Left cardiac atrium (tissue), 4 donors: ENCODE measurements around the gene KDM2A. TPM values are rescaled to one million over a fixed set of nuclear protein-coding genes. Genes with fewer than 3 reads are reported as not detected.
A peak's percentile ranks its signal among the peaks of the same experiment; 100 is the strongest.
"Not testable (repeated sequence)": the region's sequence is repeated elsewhere in the genome, so short reads cannot be mapped to it uniquely, and the experiment has no call there.

Experiments
- ATAC-seq, 2 donors: fragments of 200-7000 bp; cut with Tn5 transposase; one replicate each; pipeline ENCODE4 v1.9.1; 2020; ENCODE audit warnings: mild to moderate bottlenecking in 2 of 2, moderate library complexity in 2 of 2
- DNase-seq: peaks from one replicate; pipeline ENCODE4 v3.0.0-alpha.2; 2020
- intact Hi-C, 2 donors: fragments of 100-400 bp; cut with DNase I; formaldehyde crosslinking; loops; one replicate each; pipeline versions ENCODE4 v1.14.1 to v1.15.1; 2022 to 2023
- total RNA-seq, 2 donors: library from RNA; stranded (reverse); fragmentation: NEBNext Ultra II Directional; extraction: Animal tissue kit (Norgen Biotek cat#: 25700); gene quantifications; one replicate each; pipeline ENCODE4 v1.2.1, GENCODE V29; 2021
- donor health status: DM: no; HTN: yes; CAD: no.
- donor health status: DM: no; HTN: yes; CAD: no; lungs with severe emphysema.
- donor health status: DM: yes; HTN: yes; CAD: no.
- donor health status: Dilated cardiomyopathy.

Gene KDM2A
- total RNA-seq, 2 donors from 2014 or later = 38.2 to 46.7 TPM

GRCh38 chr11:67160872-67161783 lies 42.1 kb downstream of the KDM2A start:
- ATAC-seq (no peak), DNase-seq (no peak)
- intact Hi-C loops = no loop called here

- DNase-seq (no peak), ATAC-seq (no peak)
- intact Hi-C loops = no loop called here
These were observed 43.9 kb downstream of the KDM2A start for GRCh38 chr11:67163006-67163405.

GRCh38 chr11:67165623-67166022 lies 46.6 kb downstream of the KDM2A start:
- no peak for DNase-seq
- no peak for ATAC-seq
- intact Hi-C loops = loop anchor here in 1 of 2 donors (5.0 kb wide), 1 partner anchor 83 kb away; no protein-coding TSS in a partner anchor

- DNase-seq (no peak), ATAC-seq (no peak)
- intact Hi-C loops = loop anchor here in 1 of 2 donors (5.0 kb wide), 1 partner anchor 85 kb away; no protein-coding TSS in a partner anchor
These were observed 48.0 kb downstream of the KDM2A start for GRCh38 chr11:67167091-67167490.

GRCh38 chr11:67167719-67168118 lies 48.7 kb downstream of the KDM2A start:
- DNase-seq (no peak), ATAC-seq (no peak)
- intact Hi-C loops = loop anchor here in 1 of 2 donors (5.0 kb wide), 1 partner anchor 85 kb away; no protein-coding TSS in a partner anchor

GRCh38 chr11:67168911-67169310 lies 49.8 kb downstream of the KDM2A start:
- intact Hi-C loops = loop anchor here in 1 of 2 donors (5.0 kb wide), 1 partner anchor 87 kb away; no protein-coding TSS in a partner anchor
- ATAC-seq, DNase-seq: not testable (repeated sequence)

GRCh38 chr11:67174311-67174710 lies 55.2 kb downstream of the KDM2A start:
- intact Hi-C loops = loop anchor here in 1 of 2 donors (5.0 kb wide), 1 partner anchor 92 kb away; no protein-coding TSS in a partner anchor
- ATAC-seq (no peak), DNase-seq (no peak)

GRCh38 chr11:67177399-67178281 lies 58.6 kb downstream of the KDM2A start:
- intact Hi-C loops = no loop called here
- DNase-seq (no peak), ATAC-seq (no peak)

- ATAC-seq = no peak
- no peak for DNase-seq
- intact Hi-C loops = no loop called here
These were observed 59.4 kb downstream of the KDM2A start for GRCh38 chr11:67178421-67178820.

- ATAC-seq = no peak
- DNase-seq = no peak
These were observed 59.8 kb downstream of the KDM2A start for GRCh38 chr11:67178878-67179277.

GRCh38 chr11:67179892-67180490 lies 60.9 kb downstream of the KDM2A start:
- intact Hi-C loops = no loop called here
- DNase-seq = no peak
- no peak for ATAC-seq

More at GRCh38 chr11:67178878-67179277, 59.8 kb downstream of the KDM2A start:
- intact Hi-C loops = no loop called here

GRCh38 chr11:67194096-67194495 lies 75.0 kb downstream of the KDM2A start:
- ATAC-seq (no peak), DNase-seq (no peak)
- intact Hi-C loops = no loop called here

GRCh38 chr11:67195971-67196456 lies 77.0 kb downstream of the KDM2A start:
- intact Hi-C loops = no loop called here
- ATAC-seq (peak in 1 of 2 donors; percentile 41), DNase-seq (no peak)

GRCh38 chr11:67197606-67198005 lies 78.5 kb downstream of the KDM2A start:
- ATAC-seq (no peak), DNase-seq (no peak)
- intact Hi-C loops = no loop called here

- ATAC-seq, intact Hi-C loops, DNase-seq: not testable (repeated sequence)
These were observed 79.7 kb downstream of the KDM2A start for GRCh38 chr11:67198781-67199180.

- DNase-seq = no peak
- ATAC-seq = no peak
- intact Hi-C loops = no loop called here
These were observed 80.7 kb downstream of the KDM2A start for GRCh38 chr11:67199751-67200150.

GRCh38 chr11:67202028-67202427 lies 83.0 kb downstream of the KDM2A start:
- no peak for DNase-seq
- no peak for ATAC-seq
- intact Hi-C loops = no loop called here

GRCh38 chr11:67204822-67205221 lies 85.8 kb downstream of the KDM2A start:
- intact Hi-C loops = no loop called here
- ATAC-seq (no peak), DNase-seq (no peak)

GRCh38 chr11:67209222-67209621 lies 90.2 kb downstream of the KDM2A start:
- ATAC-seq, intact Hi-C loops, DNase-seq: not testable (repeated sequence)
